HG03432 (cell line): ENCODE data around the gene LHX8.

Experiments
- ATAC-seq: cut with Tn5 transposase; IDR thresholded peaks from one replicate; pipeline ENCODE4 v1.9.1; 2021; ENCODE audit warnings: mild to moderate bottlenecking, moderate library complexity; ENCODE audit not compliant: unreplicated experiment

The LHX8 gene

DNA sequence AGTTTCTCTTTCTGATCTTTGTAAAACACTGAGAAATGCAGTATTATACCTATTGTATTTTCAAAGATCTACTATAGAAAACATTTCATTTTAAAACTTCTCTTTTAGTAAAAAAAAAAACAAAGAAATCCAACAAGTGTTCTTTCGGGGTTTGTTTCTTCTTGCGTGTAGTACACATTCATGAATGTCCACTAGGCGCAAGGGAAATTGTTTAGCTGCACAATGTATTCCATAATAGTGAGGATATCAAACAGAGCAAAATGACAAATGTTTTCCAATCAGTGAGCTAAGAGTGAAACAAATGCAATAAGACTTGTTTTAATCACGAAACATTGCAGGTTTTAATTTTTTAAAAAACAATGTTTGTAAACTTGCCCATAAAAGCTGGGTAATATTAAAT is 68.6 kb downstream of the LHX8 start:
- no peak for ATAC-seq

DNA sequence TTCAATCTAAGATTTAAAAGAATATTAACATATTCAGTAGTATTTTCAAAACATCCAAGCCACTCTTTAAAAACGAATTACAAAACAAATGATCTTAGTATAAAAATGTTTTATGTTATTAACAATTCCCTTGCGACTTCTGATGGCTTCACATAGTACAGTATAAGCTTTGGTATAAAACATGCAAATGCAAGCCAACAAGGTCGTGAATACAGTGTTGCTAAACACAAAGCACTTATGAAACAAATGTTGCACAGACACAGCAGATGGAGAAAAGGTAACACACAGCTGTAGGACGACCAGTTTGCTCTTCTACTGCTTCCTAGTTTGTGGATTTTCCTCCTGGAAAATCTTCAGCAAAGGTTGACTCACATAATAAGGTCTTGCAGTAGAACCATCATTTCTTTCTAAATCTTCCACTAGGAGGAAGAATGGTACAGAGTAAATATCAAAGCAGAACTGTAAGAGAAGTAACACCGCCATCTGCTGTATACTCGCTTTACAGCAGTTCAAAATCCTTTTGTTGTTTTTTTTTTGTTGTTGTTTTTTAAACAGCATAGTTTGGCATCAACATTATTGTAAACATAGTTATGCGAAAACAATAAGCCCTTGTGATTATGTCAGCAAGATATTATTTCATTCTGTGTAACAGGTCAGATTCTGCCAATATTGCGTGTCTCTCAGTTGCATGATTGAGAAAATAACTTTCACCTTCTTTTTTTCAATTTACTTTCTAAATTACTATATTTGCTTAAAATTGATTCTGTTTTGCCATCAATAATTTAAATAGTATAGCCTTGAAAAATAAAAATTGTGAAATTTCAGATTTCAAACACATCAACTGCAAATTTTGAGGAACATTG is 69.5 kb downstream of the LHX8 start:
- ATAC-seq: peak; percentile 94

DNA sequence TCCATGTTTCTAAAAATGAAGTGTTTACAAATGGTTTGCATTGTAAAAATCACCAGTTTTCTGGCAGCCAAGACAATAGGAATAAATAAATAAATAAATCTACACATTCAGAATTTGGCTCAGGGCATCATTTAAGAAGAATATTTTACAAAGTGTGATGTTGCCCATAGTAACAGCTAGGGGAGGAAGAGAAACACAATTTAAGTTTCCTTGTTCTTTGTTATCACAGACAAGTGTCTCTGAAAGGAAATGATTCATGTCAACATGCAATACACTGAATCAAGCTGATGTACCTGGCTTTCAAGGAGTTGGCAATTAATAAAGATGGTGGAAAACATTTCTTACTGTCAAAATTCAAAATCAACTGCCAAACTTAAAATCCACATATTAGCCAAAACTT is 74.7 kb downstream of the LHX8 start:
- no peak for ATAC-seq
